SH-SY5Y (cell line): ENCODE results near the gene TCEAL7.

Experiments used
- GATA2 ChIP-seq: IDR thresholded peaks from 2 replicates; pipeline ENCODE4 v1.6.1; 2011; ENCODE audit warnings: mild to moderate bottlenecking, low read depth, low read length
- GATA3 ChIP-seq: IDR thresholded peaks from 2 replicates; pipeline ENCODE4 v1.6.1; 2011; ENCODE audit warnings: low read depth, mild to moderate bottlenecking, low read length, moderate library complexity

GRCh38 chrX:103363046-103363445, 33.0 kb downstream of the TCEAL7 start:
- TF ChIP-seq GATA2 (no peak), GATA3 (no peak)
